HL-60 (cell line): ENCODE measurements around the gene SPATA16.

ENCODE experiments used
- CTCF ChIP-seq: IDR thresholded peaks from one replicate; pipeline ENCODE4 v1.5.1; 2011; ENCODE audit warnings: low read length, control low read depth, inconsistent platforms; ENCODE audit not compliant: insufficient read depth
- GABPA ChIP-seq: IDR thresholded peaks from 2 replicates; pipeline ENCODE4 v1.6.1; 2012; ENCODE audit warnings: low read depth
- REST ChIP-seq: IDR thresholded peaks from 2 replicates; pipeline ENCODE4 v1.6.1; 2012; ENCODE audit warnings: low read depth; ENCODE audit not compliant: insufficient replicate concordance

GRCh38 chr3:173135059-173135458 lies 6.0 kb downstream of the SPATA16 start:
- TF ChIP-seq CTCF: no peak
- no peak for TF ChIP-seq GABPA
- TF ChIP-seq REST: no peak
